Iris pigment epithelial cell (primary cell): ENCODE data around the gene SH3GL3.
A peak's percentile ranks its signal among the peaks of the same experiment; 100 is the strongest.

Source experiments
- DNase-seq: peaks from one replicate; pipeline ENCODE4 v3.0.0-alpha.2; 2011; ENCODE audit warnings: low read depth

SH3GL3 gene

DNA sequence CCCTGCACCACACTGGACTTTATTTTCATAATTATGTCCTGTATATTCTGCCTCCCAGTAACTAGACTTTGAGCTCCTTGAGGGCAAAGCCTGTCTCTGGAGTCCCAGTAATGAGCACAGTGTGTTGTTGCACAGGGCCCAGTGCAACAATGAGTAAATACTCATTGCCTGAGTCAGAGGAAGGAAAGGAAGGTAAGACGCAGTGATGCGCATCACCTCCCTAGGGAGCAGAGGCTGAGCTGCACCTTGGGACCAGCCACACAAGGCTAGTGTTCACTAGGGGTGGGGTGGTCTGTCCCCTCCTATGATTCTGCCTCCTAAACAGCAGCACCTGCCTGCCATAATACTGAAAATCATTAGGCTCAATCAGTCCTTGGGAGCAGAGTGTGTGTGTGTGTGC, 120.2 kb downstream of the SH3GL3 start:
- DNase-seq = no peak

DNA sequence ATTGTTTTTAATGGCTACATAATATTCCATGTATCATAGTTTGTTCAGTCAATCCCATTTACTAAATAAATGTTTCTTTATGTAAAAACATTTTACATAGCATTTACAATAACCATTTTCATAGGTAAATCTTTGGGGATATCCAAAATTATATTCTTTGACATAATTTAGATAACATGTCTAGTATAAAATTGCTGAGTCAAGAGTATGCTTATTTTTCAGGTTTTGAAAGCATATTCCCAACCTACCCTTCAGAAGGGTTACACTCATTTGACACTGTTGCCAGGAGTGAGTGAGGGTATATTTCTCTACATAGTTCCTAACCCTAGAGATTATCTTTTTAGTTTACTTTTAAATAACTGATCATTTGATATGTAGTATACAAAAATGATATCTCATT, 122.2 kb downstream of the SH3GL3 start:
- no peak for DNase-seq

- DNase-seq = no peak
These were observed 123.6 kb downstream of the SH3GL3 start for GRCh38 chr15:83570756-83571155.

GRCh38 chr15:83571820-83572707, 124.9 kb downstream of the SH3GL3 start:
- peak; percentile 29 for DNase-seq

DNA sequence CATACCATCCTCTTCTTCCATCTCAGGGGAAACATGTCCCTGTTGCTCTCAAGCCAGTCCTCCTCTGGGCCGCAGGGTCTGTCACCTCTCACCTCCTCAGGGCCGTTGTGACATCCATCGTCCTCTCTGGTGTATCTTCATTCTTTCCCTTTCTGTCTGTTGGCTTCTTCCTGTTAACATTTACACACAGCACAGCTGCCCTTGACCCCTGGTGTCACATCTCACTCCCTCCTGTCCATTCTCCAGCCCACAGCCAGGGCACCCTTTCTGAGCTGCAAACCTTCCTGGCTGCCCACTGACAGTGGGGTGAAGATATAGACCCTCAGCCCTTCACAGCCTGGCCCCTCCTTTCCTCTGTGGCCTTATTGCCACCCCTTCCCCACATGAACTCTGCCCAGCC, 127.2 kb downstream of the SH3GL3 start:
- DNase-seq = no peak

DNA sequence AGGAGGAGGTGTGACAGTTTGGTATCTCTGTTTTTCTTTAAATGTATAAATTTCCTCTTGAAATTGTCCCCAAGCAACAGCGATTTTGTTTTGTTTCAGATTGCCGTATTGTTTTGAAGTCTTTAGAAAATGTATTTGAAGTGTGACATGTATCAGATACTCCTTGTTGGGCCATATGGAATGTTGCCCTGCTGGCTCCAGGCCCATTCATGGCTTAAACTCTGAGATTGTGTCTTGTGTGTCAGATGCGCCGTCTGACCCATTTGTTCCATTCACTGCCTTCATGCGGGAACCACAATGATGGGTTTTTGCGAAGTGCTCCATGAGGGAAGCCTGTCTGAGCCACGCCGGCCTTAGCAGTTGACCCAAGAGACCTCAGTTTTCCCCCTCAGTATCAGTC, 131.6 kb downstream of the SH3GL3 start:
- no peak for DNase-seq

DNA sequence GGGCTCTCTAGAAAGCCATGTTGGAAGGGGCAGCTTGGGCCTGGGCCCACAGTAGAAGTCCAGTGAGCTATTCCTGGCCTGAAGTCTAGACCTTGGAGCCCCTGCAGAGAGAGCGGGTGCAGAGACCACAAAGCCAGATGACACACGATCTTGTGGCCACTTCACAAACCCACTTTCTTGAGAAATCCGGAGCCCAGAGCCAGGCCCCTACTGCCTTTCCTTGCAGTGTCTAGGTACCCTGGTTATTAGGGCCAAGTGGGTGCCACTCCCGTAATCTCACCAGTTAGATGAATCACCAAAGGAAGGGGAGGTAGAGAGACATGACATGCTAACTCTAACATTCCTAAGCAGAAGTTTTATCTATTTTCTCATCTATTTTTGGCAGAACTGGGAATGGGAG, 134.2 kb downstream of the SH3GL3 start:
- peak; percentile 11 for DNase-seq

- peak; percentile 24 for DNase-seq
These were observed 135.2 kb downstream of the SH3GL3 start for GRCh38 chr15:83582381-83582780.

DNA sequence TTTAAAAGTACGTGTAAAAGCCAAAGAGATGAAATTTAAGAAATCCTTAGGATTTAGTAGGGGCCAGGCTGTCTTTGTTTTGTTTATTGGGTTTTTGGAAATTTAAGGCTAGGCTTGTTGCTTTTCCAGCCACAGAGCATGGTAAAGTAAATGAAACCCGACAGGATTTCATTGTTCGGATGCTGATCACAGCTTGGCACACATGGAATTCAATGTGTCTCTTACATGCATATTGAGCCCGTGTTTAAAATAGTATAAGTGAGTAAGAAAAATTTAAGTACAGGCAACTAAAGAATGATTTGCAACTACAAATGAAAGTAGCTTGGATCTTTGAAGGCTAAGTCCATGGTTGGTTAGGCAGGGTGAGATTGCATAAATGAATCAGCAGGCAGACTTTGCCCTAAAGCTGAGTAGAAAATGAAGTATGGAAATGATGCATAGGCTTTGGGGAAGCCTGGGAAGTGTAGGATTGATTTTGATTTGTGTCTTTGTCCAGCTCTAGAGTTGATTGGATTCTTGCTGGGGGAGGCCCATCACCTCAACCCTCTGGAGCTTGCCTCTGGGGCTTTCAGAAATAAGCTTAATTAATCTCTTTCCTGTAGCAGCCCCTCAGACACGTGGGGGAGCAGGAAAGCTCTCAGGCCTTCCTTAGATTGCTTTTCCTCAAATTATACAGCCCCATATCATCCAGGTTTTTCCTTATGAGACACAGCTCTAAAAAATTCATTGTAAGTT, 138.6 kb downstream of the SH3GL3 start:
- no peak for DNase-seq

GRCh38 chr15:83587091-83587490, 139.9 kb downstream of the SH3GL3 start:
- DNase-seq = no peak

DNA sequence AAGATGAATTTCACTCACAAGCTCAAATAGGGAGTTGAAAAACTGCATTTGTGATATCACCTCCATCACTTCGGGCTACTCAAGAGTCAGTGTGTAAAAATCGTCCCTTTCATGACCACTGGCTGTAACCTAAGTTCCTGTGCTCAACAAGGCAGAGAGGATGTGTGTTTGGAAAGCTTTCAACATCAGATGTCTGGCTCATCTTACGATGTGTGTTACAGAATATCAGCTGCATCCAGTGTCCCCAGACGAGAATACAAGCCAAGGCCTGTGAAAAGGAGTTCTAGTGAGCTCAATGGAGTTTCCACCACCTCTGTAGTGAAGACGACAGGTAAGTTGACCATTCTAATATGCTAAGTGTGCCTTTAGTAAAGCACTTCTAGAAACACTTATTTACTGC, 141.3 kb downstream of the SH3GL3 start:
- no peak for DNase-seq

DNA sequence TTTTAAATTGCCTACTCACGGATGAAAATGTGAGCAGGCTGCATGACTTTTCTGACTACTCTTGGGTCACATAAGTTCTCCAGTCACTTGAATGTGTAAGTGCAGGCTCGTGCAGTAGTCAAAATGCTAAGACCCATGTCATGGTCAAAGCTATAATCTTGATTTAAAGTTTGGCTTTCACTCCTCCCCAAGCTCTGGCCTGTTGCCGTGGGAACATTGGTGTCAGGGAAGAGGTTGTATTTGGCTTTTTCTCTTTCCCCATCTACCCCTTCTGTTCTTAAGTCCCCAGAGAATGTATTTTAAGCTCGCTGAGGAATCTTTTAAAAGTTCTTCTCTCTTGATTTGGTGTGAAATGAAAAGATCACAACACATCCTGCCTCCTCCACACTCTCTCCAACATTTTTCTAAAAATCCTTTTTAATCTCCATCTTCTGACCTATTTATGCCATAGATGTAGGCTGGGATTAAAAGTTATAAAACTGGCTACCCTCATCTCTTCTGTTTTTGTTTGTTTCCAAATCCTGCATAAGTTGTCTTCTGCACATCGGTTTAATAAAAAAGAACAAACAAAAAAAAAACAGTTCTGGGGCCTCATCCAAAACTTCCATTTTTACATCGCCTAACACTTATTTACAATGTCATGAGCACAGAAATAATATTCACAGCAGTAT, 145.4 kb downstream of the SH3GL3 start:
- DNase-seq = no peak

GRCh38 chr15:83595191-83595590, 148.1 kb downstream of the SH3GL3 start:
- no peak for DNase-seq

GRCh38 chr15:83598031-83598430, 150.9 kb downstream of the SH3GL3 start:
- no peak for DNase-seq

- DNase-seq = no peak
These were observed 154.9 kb downstream of the SH3GL3 start for GRCh38 chr15:83602021-83602420.

GRCh38 chr15:83604549-83604948, 157.4 kb downstream of the SH3GL3 start:
- no peak for DNase-seq

DNA sequence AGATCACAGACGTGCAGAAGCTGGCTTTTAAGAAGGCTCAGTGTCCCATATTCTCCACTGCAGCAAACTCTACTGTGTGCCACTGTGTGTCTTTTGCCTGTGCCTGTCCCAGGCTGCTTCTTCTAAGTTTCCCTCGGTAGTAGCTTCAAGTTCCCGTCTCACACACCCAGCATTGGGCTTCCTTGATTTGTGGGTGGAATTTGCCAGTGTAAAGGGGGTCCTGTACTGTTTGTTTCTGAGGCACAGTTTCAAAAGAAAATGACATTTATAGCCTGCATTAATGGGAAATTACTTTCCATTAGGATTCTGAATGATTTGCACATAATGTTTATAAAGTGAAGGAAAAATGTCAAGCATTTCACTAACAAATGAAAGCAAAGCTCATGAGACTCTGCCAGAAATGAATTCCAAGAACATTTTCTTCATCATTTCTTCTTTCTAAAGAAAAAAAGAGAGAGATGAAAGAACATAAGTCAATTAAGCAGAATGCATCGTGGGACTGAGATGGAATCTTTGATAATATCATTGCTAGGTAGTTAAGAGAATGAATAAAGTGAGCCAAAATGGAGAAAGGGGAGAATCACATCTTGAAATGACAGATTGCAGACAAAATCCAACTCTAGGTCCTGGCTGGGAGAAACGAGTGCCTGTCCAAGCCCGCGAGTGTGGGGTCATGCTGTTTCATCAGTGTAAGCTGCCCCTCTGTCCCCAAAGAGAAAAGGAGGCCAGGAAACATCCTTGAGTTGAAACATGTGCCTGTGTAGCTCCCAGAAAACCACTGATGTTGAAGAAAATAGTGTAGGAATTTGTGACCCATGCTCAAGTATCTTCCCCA, 158.2 kb downstream of the SH3GL3 start:
- no peak for DNase-seq

DNA sequence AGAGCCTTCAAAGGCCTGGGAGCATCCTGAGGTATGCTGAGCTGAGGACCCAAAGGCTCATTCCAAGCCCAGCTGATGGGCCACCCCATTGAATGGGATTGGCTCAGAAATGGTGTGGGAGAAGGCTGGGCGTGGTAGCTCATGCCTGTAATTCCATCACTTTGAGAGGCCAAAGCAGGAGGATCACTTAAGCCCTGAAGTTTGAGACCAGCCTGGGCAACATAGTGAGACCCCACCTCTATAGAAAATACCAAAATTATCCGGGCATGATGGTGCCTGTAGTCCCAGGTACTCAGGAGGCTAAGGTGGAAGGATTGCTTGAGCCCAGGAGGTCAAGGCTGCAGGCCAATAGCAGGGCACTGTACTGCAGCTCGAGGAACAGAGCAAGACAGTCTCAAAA, 163.0 kb downstream of the SH3GL3 start:
- no peak for DNase-seq

DNA sequence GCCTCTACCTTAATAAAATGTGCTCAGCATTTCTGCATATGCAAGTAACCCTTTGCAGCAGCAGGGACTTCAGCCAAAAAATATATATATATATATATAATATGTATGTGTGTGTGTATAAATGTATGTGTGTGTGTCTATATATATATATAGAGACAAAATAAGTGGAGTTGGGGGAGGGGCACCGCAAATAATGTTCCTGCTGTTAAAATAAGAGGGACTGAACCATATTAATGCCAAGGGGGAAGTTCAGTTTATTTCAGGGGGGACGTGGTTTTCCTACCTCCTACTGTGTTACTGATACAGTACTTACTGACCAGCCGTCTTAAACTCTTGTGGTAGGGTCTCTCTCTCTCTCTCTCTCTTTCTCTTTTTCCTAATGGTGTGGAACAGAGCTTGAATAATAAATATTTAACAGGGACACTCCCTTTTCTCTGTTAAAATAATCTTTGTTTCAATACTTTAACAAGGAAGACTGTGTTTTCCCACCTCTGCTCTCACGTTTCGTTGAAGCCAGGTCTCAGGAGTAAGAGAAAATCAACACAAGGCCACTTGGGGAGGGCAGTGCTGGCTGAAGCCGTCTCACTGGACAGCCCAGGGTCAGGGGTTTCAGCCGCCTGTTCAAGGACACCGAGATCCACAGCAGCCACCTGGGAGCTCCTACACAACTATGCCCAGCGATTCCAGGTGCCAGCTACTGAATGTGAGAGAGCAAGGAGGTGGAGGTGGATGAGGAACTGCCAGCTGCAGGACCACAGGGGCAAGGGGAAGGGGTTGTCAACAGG, 164.0 kb downstream of the SH3GL3 start:
- no peak for DNase-seq

- no peak for DNase-seq
These were observed 165.1 kb downstream of the SH3GL3 start for GRCh38 chr15:83612226-83612625.
